Karpas-422 (cell line): ENCODE results near the gene TTL. TPM values are rescaled to one million over a fixed set of nuclear protein-coding genes. Genes with fewer than 3 reads are reported as not detected.
"Not testable (repeated sequence)": the region's sequence is repeated elsewhere in the genome, so short reads cannot be mapped to it uniquely, and the experiment has no call there.

Source experiments
- DNase-seq: peaks from one replicate; pipeline ENCODE4 v3.0.0-alpha.2; 2015
- H2AFZ ChIP-seq: fragments of 200-600 bp; sonication (generic); 2 replicates; pipeline ENCODE4 v1.6.1; 2014; ENCODE audit warnings: antibody characterized with exemption, low read length, mixed read lengths
- H3K27ac ChIP-seq: fragments of 200-600 bp; sonication (generic); 2 replicates; pipeline ENCODE4 v1.5.1; 2014; ENCODE audit warnings: mild to moderate bottlenecking, low read length, moderate library complexity
- H3K27me3 ChIP-seq: fragments of 200-600 bp; sonication (generic); 2 replicates; pipeline ENCODE4 v1.6.1; 2014; ENCODE audit warnings: low read length, mixed read lengths
- H3K36me3 ChIP-seq: fragments of 200-600 bp; sonication (generic); 2 replicates; pipeline ENCODE4 v1.6.1; 2014; ENCODE audit warnings: low read length, mixed read lengths; ENCODE audit not compliant: insufficient read depth
- H3K4me1 ChIP-seq: fragments of 200-600 bp; sonication (generic); 2 replicates; pipeline ENCODE4 v1.6.1; 2014; ENCODE audit warnings: mild to moderate bottlenecking, low read length, mixed read lengths
- H3K4me2 ChIP-seq: fragments of 200-600 bp; sonication (generic); 2 replicates; pipeline ENCODE4 v1.6.1; 2014; ENCODE audit warnings: low read length, low read depth, mild to moderate bottlenecking; ENCODE audit not compliant: poor library complexity, severe bottlenecking
- H3K4me3 ChIP-seq: fragments of 200-600 bp; sonication (generic); 2 replicates; pipeline ENCODE4 v1.5.1; 2014; ENCODE audit warnings: mild to moderate bottlenecking, antibody characterized with exemption, low read length, mixed read lengths
- H3K79me2 ChIP-seq: fragments of 200-600 bp; sonication (generic); 2 replicates; pipeline ENCODE4 v1.6.1; 2014; ENCODE audit warnings: mild to moderate bottlenecking, low read length, mixed read lengths
- H3K9ac ChIP-seq: fragments of 200-600 bp; sonication (generic); 2 replicates; pipeline ENCODE4 v1.6.0; 2014; ENCODE audit warnings: low read length
- H3K9me2 ChIP-seq: fragments of 200-600 bp; sonication (generic), shearing (Covaris generic); replicated peaks from 2 replicates; pipeline ENCODE4 v1.6.0; 2014; ENCODE audit warnings: mild to moderate bottlenecking, low read length, moderate library complexity; ENCODE audit not compliant: insufficient read depth
- H3K9me3 ChIP-seq: fragments of 300-700, 200-600 bp; sonication (generic); 2 replicates; pipeline ENCODE4 v1.6.1; 2014; ENCODE audit warnings: low read length, mixed read lengths
- H4K20me1 ChIP-seq: fragments of 200-600 bp; sonication (generic); 2 replicates; pipeline ENCODE4 v1.6.1; 2014; ENCODE audit warnings: mild to moderate bottlenecking, antibody characterized with exemption, low read length, low read depth; ENCODE audit not compliant: insufficient read depth
- total RNA-seq: library from RNA; depleted of rRNA; stranded (reverse); fragments of >200 nt; shearing (Covaris generic); gene quantifications from 2 replicates; pipeline ENCODE4 v1.2.3, GENCODE V29; 2014; ENCODE audit warnings: low replicate concordance

Gene TTL
- total RNA-seq, 1 experiment from 2014 or later, result 30.5 TPM

GRCh38 chr2:112436993-112437392 is 45.0 kb upstream of the TTL start:
- H3K79me2 ChIP-seq, DNase-seq, H3K4me2 ChIP-seq: not testable (repeated sequence)

GRCh38 chr2:112437405-112437831 is 44.5 kb upstream of the TTL start:
- H3K9ac ChIP-seq, H3K4me2 ChIP-seq: not testable (repeated sequence)

More at GRCh38 chr2:112436993-112437392, 45.0 kb upstream of the TTL start:
- not testable (repeated sequence) for H3K27ac ChIP-seq, H2AFZ ChIP-seq, H4K20me1 ChIP-seq, H3K4me1 ChIP-seq, H3K9me3 ChIP-seq, H3K9me2 ChIP-seq, H3K27me3 ChIP-seq, H3K36me3 ChIP-seq, H3K9ac ChIP-seq, H3K4me3 ChIP-seq

GRCh38 chr2:112438603-112439261 is 43.2 kb upstream of the TTL start:
- not testable (repeated sequence) for H3K9me2 ChIP-seq, H3K27ac ChIP-seq, H3K4me1 ChIP-seq, H2AFZ ChIP-seq, H3K27me3 ChIP-seq, H3K4me3 ChIP-seq, H3K36me3 ChIP-seq, H3K4me2 ChIP-seq, H3K9me3 ChIP-seq, DNase-seq, H3K79me2 ChIP-seq, H4K20me1 ChIP-seq, H3K9ac ChIP-seq

More at GRCh38 chr2:112437405-112437831, 44.5 kb upstream of the TTL start:
- not testable (repeated sequence) for H3K9me2 ChIP-seq, H3K4me1 ChIP-seq, H3K27me3 ChIP-seq, DNase-seq, H3K4me3 ChIP-seq, H2AFZ ChIP-seq, H3K79me2 ChIP-seq, H3K27ac ChIP-seq, H4K20me1 ChIP-seq, H3K36me3 ChIP-seq, H3K9me3 ChIP-seq

GRCh38 chr2:112444256-112444655 is 37.7 kb upstream of the TTL start:
- H3K27me3 ChIP-seq, H3K9me2 ChIP-seq, DNase-seq, H3K4me2 ChIP-seq, H4K20me1 ChIP-seq, H3K9ac ChIP-seq, H3K27ac ChIP-seq, H3K9me3 ChIP-seq, H3K4me1 ChIP-seq, H3K4me3 ChIP-seq, H2AFZ ChIP-seq, H3K79me2 ChIP-seq, H3K36me3 ChIP-seq: not testable (repeated sequence)

- H4K20me1 ChIP-seq, result no peaks in the 10 kb centered on the region
- no peak overlapping the region for H2AFZ ChIP-seq
- H3K9me2 ChIP-seq, result no peaks in the 10 kb centered on the region
- H3K27ac ChIP-seq, result no peak overlapping the region
- H3K27me3 ChIP-seq, result no peaks in the 10 kb centered on the region
- no peaks in the 10 kb centered on the region for H3K4me1 ChIP-seq
- no peaks in the 10 kb centered on the region for H3K36me3 ChIP-seq
- DNase-seq, result no peak
- H3K9me3 ChIP-seq, result no peaks in the 10 kb centered on the region
- no peak overlapping the region for H3K4me3 ChIP-seq
- no peak overlapping the region for H3K9ac ChIP-seq
- H3K79me2 ChIP-seq, result no peaks in the 10 kb centered on the region
- no peak overlapping the region for H3K4me2 ChIP-seq
Measured at GRCh38 chr2:112449854-112450253, 32.1 kb upstream of the TTL start.

- DNase-seq, result no peak
- no peak overlapping the region for H3K4me3 ChIP-seq
- no peaks in the 10 kb centered on the region for H3K36me3 ChIP-seq
- H3K9me2 ChIP-seq, result no peaks in the 10 kb centered on the region
- no peaks in the 10 kb centered on the region for H3K27me3 ChIP-seq
- no peak overlapping the region for H2AFZ ChIP-seq
- no peaks in the 10 kb centered on the region for H3K79me2 ChIP-seq
- no peaks in the 10 kb centered on the region for H3K9me3 ChIP-seq
- no peak overlapping the region for H3K9ac ChIP-seq
- H3K4me1 ChIP-seq, result no peaks in the 10 kb centered on the region
- no peak overlapping the region for H3K4me2 ChIP-seq
- H3K27ac ChIP-seq, result no peak overlapping the region
- H4K20me1 ChIP-seq, result no peaks in the 10 kb centered on the region
Measured at GRCh38 chr2:112451317-112451716, 30.6 kb upstream of the TTL start.

GRCh38 chr2:112454586-112454985 is 27.4 kb upstream of the TTL start:
- no peak overlapping the region for H3K27ac ChIP-seq
- no peak overlapping the region for H3K4me3 ChIP-seq
- H4K20me1 ChIP-seq, result no peaks in the 10 kb centered on the region
- no peaks in the 10 kb centered on the region for H3K9me2 ChIP-seq
- H3K36me3 ChIP-seq, result no peaks in the 10 kb centered on the region
- no peak overlapping the region for H3K4me2 ChIP-seq
- no peak overlapping the region for H2AFZ ChIP-seq
- DNase-seq, result no peak
- H3K9me3 ChIP-seq, result no peaks in the 10 kb centered on the region
- H3K9ac ChIP-seq, result no peak overlapping the region
- no peaks in the 10 kb centered on the region for H3K27me3 ChIP-seq
- H3K79me2 ChIP-seq, result no peaks in the 10 kb centered on the region
- no peaks in the 10 kb centered on the region for H3K4me1 ChIP-seq

GRCh38 chr2:112459372-112459771 is 22.6 kb upstream of the TTL start:
- Histone ChIP-seq H2AFZ (no peak overlapping the region), H3K9ac (no peak overlapping the region), H3K9me3 (no peaks in the 10 kb centered on the region), H3K4me3 (no peak overlapping the region), H3K36me3 (no peaks in the 10 kb centered on the region), H4K20me1 (no peaks in the 10 kb centered on the region), H3K27me3 (no peaks in the 10 kb centered on the region), H3K79me2 (no peaks in the 10 kb centered on the region), H3K9me2 (no peaks in the 10 kb centered on the region), H3K27ac (no peak overlapping the region), H3K4me1 (no peaks in the 10 kb centered on the region), H3K4me2 (no peak overlapping the region)
- no peak for DNase-seq
